ENCODE measurements around the gene LBR.
"Not testable (repeated sequence)": the region's sequence is repeated elsewhere in the genome, so short reads cannot be mapped to it uniquely, and the experiment has no call there.

The LBR gene

GRCh38 chr1:225427235-225428067 is at the start of gene LBR:
Gene LBR, minus strand, starts transcription at chr1:225428038. Its CDS starts 3,963 bp downstream, at chr1:225424075.
- DNase-seq (ENCODE audit: low spot score), result no peak

- DNase-seq (ENCODE audit: low spot score), result no peak
Measured at GRCh38 chr1:225477296-225477911, 49.6 kb upstream of the LBR start.

GRCh38 chr1:225476538-225476988 is 48.7 kb upstream of the LBR start:
- DNase-seq (ENCODE audit: low spot score), result no peak

GRCh38 chr1:225476100-225476511 is 48.3 kb upstream of the LBR start:
- no peak for DNase-seq (ENCODE audit: low spot score)

- peak; percentile 83 for DNase-seq (ENCODE audit: low spot score)
Measured at GRCh38 chr1:225474986-225475820, 47.4 kb upstream of the LBR start.

- no peak for DNase-seq (ENCODE audit: low spot score)
Measured at GRCh38 chr1:225474439-225474985, 46.7 kb upstream of the LBR start.

- DNase-seq (ENCODE audit: low spot score), result not testable (repeated sequence)
Measured at GRCh38 chr1:225473676-225474438, 46.0 kb upstream of the LBR start.

GRCh38 chr1:225473266-225473665 is 45.4 kb upstream of the LBR start:
- not testable (repeated sequence) for DNase-seq (ENCODE audit: low spot score)

GRCh38 chr1:225471453-225472301 is 43.8 kb upstream of the LBR start:
- DNase-seq (ENCODE audit: low spot score), result no peak

GRCh38 chr1:225471109-225471452 is 43.2 kb upstream of the LBR start:
- no peak for DNase-seq (ENCODE audit: low spot score)

GRCh38 chr1:225470211-225471108 is 42.6 kb upstream of the LBR start:
- DNase-seq (ENCODE audit: low spot score), result no peak

- no peak for DNase-seq (ENCODE audit: low spot score)
Measured at GRCh38 chr1:225469051-225469450, 41.2 kb upstream of the LBR start.

- no peak for DNase-seq (ENCODE audit: low spot score)
Measured at GRCh38 chr1:225468270-225469020, 40.6 kb upstream of the LBR start.

GRCh38 chr1:225467193-225468020 is 39.6 kb upstream of the LBR start:
- peak; percentile 67 for DNase-seq (ENCODE audit: low spot score)

GRCh38 chr1:225466848-225467192 is 39.0 kb upstream of the LBR start:
- DNase-seq (ENCODE audit: low spot score), result no peak

- DNase-seq (ENCODE audit: low spot score), result no peak
Measured at GRCh38 chr1:225465793-225466517, 38.1 kb upstream of the LBR start.
